NT2/D1 (cell line): Measurements from ENCODE around the gene EP300.

ENCODE experiments used
- DNase-seq: peaks from one replicate; pipeline ENCODE4 v3.0.0-alpha.2; 2011; ENCODE audit warnings: low read depth, low spot score
- H3K27me3 ChIP-seq: 2 replicates; pipeline ENCODE4 v1.6.0; 2011; ENCODE audit warnings: mild to moderate bottlenecking; ENCODE audit not compliant: insufficient read length, insufficient read depth
- H3K36me3 ChIP-seq: 2 replicates; pipeline ENCODE4 v1.6.1; 2011; ENCODE audit warnings: mild to moderate bottlenecking, low read length, mixed read lengths; ENCODE audit not compliant: insufficient read depth, insufficient read length
- H3K4me1 ChIP-seq: 2 replicates; pipeline ENCODE4 v1.5.1; 2011; ENCODE audit not compliant: insufficient read depth, insufficient read length
- H3K4me3 ChIP-seq: 2 replicates; pipeline ENCODE4 v1.5.1; 2011; ENCODE audit warnings: low read depth; ENCODE audit not compliant: insufficient read length
- H3K9ac ChIP-seq: 2 replicates; pipeline ENCODE4 v1.6.0; 2011; ENCODE audit warnings: low read depth; ENCODE audit not compliant: insufficient read length
- H3K9me3 ChIP-seq: 2 replicates; pipeline ENCODE4 v1.5.1; 2011; ENCODE audit warnings: mild to moderate bottlenecking, low read length; ENCODE audit not compliant: insufficient read depth
- SUZ12 ChIP-seq: IDR thresholded peaks from 2 replicates; pipeline ENCODE4 v1.6.1; 2011; ENCODE audit not compliant: insufficient read length, insufficient read depth; ENCODE audit errors: extremely low read depth
- YY1 ChIP-seq: IDR thresholded peaks from 2 replicates; pipeline ENCODE4 v1.6.1; 2011; ENCODE audit not compliant: insufficient read length, insufficient read depth
- ZNF274 ChIP-seq: IDR thresholded peaks from 2 replicates; pipeline ENCODE4 v1.6.1; 2011; ENCODE audit warnings: mild to moderate bottlenecking, low read depth, low read length

EP300 gene

GRCh38 chr22:41203118-41203517, 110.7 kb downstream of the EP300 start:
- H3K36me3 ChIP-seq = peaks cover 8% of the 10 kb centered on the region
- H3K9me3 ChIP-seq = no peaks in the 10 kb centered on the region
- no peak overlapping the region for H3K4me3 ChIP-seq
- no peaks in the 10 kb centered on the region for H3K4me1 ChIP-seq
- TF ChIP-seq YY1 (no peak), SUZ12 (no peak), ZNF274 (no peak)
- DNase-seq = no peak
- no peak overlapping the region for H3K9ac ChIP-seq
- peaks cover 21% of the 10 kb centered on the region for H3K27me3 ChIP-seq

GRCh38 chr22:41204066-41204465, 111.7 kb downstream of the EP300 start:
- no peaks in the 10 kb centered on the region for H3K4me1 ChIP-seq
- peaks cover 8% of the 10 kb centered on the region for H3K36me3 ChIP-seq
- H3K27me3 ChIP-seq = peaks cover 12% of the 10 kb centered on the region
- H3K9ac ChIP-seq = no peak overlapping the region
- H3K4me3 ChIP-seq = no peak overlapping the region
- H3K9me3 ChIP-seq = no peaks in the 10 kb centered on the region
- DNase-seq = no peak
- TF ChIP-seq YY1 (no peak), SUZ12 (no peak), ZNF274 (no peak)

- peak; percentile 87 for DNase-seq
- TF ChIP-seq SUZ12 = no peak
- TF ChIP-seq YY1 = peak; percentile 84
- no peaks in the 10 kb centered on the region for H3K27me3 ChIP-seq
- peak within 1 kb of the TSS; percentile 69 for H3K4me3 ChIP-seq
- H3K9me3 ChIP-seq = no peaks in the 10 kb centered on the region
- no peaks in the 10 kb centered on the region for H3K4me1 ChIP-seq
- H3K9ac ChIP-seq = peak within 1 kb of the TSS; percentile 81
- peaks cover 14% of the 10 kb centered on the region for H3K36me3 ChIP-seq
Observed at GRCh38 chr22:41204992-41205900, 112.9 kb downstream of the EP300 start, which contains the start of gene L3MBTL2. TSS of gene L3MBTL2 (plus strand) at chr22:41205312. CDS start at chr22:41205363, 51 bp downstream.

- Histone ChIP-seq H3K36me3 (peaks cover 19% of the 10 kb centered on the region), H3K4me3 (no peak overlapping the region), H3K9ac (no peak overlapping the region), H3K9me3 (no peaks in the 10 kb centered on the region), H3K27me3 (no peaks in the 10 kb centered on the region), H3K4me1 (no peaks in the 10 kb centered on the region)
- no peak for DNase-seq
- no peak for TF ChIP-seq ZNF274
- no peak for TF ChIP-seq YY1
- TF ChIP-seq SUZ12 = no peak
Observed at GRCh38 chr22:41206719-41207118, 114.3 kb downstream of the EP300 start.

GRCh38 chr22:41215409-41215808, 123.0 kb downstream of the EP300 start:
- TF ChIP-seq SUZ12 (no peak), ZNF274 (no peak), YY1 (no peak)
- Histone ChIP-seq H3K36me3 (peaks cover 55% of the 10 kb centered on the region), H3K9me3 (no peaks in the 10 kb centered on the region), H3K4me1 (peaks cover 12% of the 10 kb centered on the region), H3K4me3 (no peak overlapping the region), H3K27me3 (no peaks in the 10 kb centered on the region), H3K9ac (no peak overlapping the region)
- DNase-seq = no peak

- no peak for DNase-seq
- Histone ChIP-seq H3K4me1 (peaks cover 12% of the 10 kb centered on the region), H3K36me3 (peaks cover 58% of the 10 kb centered on the region), H3K27me3 (no peaks in the 10 kb centered on the region), H3K9me3 (peaks cover 4% of the 10 kb centered on the region; the same call in 1 of the 2 replicates), H3K9ac (no peak overlapping the region), H3K4me3 (no peak overlapping the region)
- no peak for TF ChIP-seq SUZ12
- no peak for TF ChIP-seq ZNF274
- no peak for TF ChIP-seq YY1
Observed at GRCh38 chr22:41215926-41216325, 123.5 kb downstream of the EP300 start.

- Histone ChIP-seq H3K9ac (peak overlapping the region; percentile 42), H3K4me1 (peaks cover 12% of the 10 kb centered on the region), H3K9me3 (peaks cover 4% of the 10 kb centered on the region; the same call in 1 of the 2 replicates), H3K4me3 (no peak overlapping the region), H3K27me3 (no peaks in the 10 kb centered on the region), H3K36me3 (peaks cover 61% of the 10 kb centered on the region)
- no peak for TF ChIP-seq SUZ12
- no peak for DNase-seq
Observed at GRCh38 chr22:41216984-41217383, 124.6 kb downstream of the EP300 start.

GRCh38 chr22:41217553-41218157, 125.3 kb downstream of the EP300 start:
- TF ChIP-seq YY1 (no peak), ZNF274 (no peak), SUZ12 (no peak)
- DNase-seq = no peak

More at GRCh38 chr22:41217553-41218157, 125.3 kb downstream of the EP300 start:
- peaks cover 65% of the 10 kb centered on the region for H3K36me3 ChIP-seq
- H3K9ac ChIP-seq = peak overlapping the region; percentile 42
- H3K4me1 ChIP-seq = peaks cover 12% of the 10 kb centered on the region
- peaks cover 4% of the 10 kb centered on the region; the same call in 1 of the 2 replicates for H3K9me3 ChIP-seq
- no peak overlapping the region for H3K4me3 ChIP-seq
- no peaks in the 10 kb centered on the region for H3K27me3 ChIP-seq
